Astrocyte (in vitro differentiated cells and primary cell): ENCODE measurements around the gene UBE2E3. TPM values are rescaled to one million over a fixed set of nuclear protein-coding genes. Genes with fewer than 3 reads are reported as not detected.

Experiments used
- DNase-seq: peaks from one replicate; pipeline ENCODE4 v3.0.0-alpha.2; 2010; ENCODE audit warnings: low read depth
- FAIRE-seq: peaks from 2 replicates; lab custom pipeline; 2011; peaks lifted over from hg19 to GRCh38; lab: Jason Lieb, UNC
- H2AFZ ChIP-seq: 2 replicates; pipeline ENCODE4 v1.6.0; 2012; ENCODE audit warnings: low read depth, low read length, inconsistent platforms
- H3K27ac ChIP-seq: 2 replicates; pipeline ENCODE4 v1.5.1; 2011; ENCODE audit warnings: low read depth, low read length, inconsistent platforms
- H3K27me3 ChIP-seq: 2 replicates; pipeline ENCODE4 v1.6.0; 2011; ENCODE audit warnings: low read length, inconsistent platforms; ENCODE audit not compliant: insufficient read depth
- H3K36me3 ChIP-seq: 2 replicates; pipeline ENCODE4 v1.5.1; 2011; ENCODE audit warnings: low read length, inconsistent platforms; ENCODE audit not compliant: insufficient read depth
- H3K4me1 ChIP-seq: 2 replicates; pipeline ENCODE4 v1.5.1; 2011; ENCODE audit warnings: low read length, inconsistent platforms; ENCODE audit not compliant: insufficient read depth
- H3K4me2 ChIP-seq: 2 replicates; pipeline ENCODE4 v1.6.0; 2012; ENCODE audit warnings: low read length, inconsistent platforms
- H3K4me3 ChIP-seq: 2 replicates; pipeline ENCODE4 v1.5.1; 2011; ENCODE audit warnings: low read depth, mild to moderate bottlenecking, low read length, inconsistent platforms; ENCODE audit not compliant: insufficient read depth
- H3K79me2 ChIP-seq: 2 replicates; pipeline ENCODE4 v1.6.0; 2012; ENCODE audit warnings: mild to moderate bottlenecking, low read length, inconsistent platforms; ENCODE audit not compliant: insufficient read depth
- H3K9ac ChIP-seq: 2 replicates; pipeline ENCODE4 v1.6.0; 2012; ENCODE audit warnings: mild to moderate bottlenecking, low read length, inconsistent platforms
- H3K9me3 ChIP-seq: 2 replicates; pipeline ENCODE4 v1.5.1; 2012; ENCODE audit warnings: low read depth, mild to moderate bottlenecking, low read length, inconsistent platforms; ENCODE audit not compliant: insufficient read depth
- H4K20me1 ChIP-seq: 2 replicates; pipeline ENCODE4 v1.6.0; 2012; ENCODE audit warnings: low read length, inconsistent platforms; ENCODE audit not compliant: insufficient read depth
- H3K27ac Mint-ChIP-seq: one replicate; pipeline ENCODE4 v1.8.0; 2021; ENCODE audit warnings: mild to moderate bottlenecking, mixed read lengths; ENCODE audit not compliant: unreplicated experiment
- H3K27me3 Mint-ChIP-seq: one replicate; pipeline ENCODE4 v1.8.0; 2021; ENCODE audit warnings: low read depth, mixed read lengths; ENCODE audit not compliant: unreplicated experiment
- H3K36me3 Mint-ChIP-seq: one replicate; pipeline ENCODE4 v1.8.0; 2021; ENCODE audit warnings: low read depth, mixed read lengths; ENCODE audit not compliant: unreplicated experiment
- H3K4me1 Mint-ChIP-seq: one replicate; pipeline ENCODE4 v1.8.0; 2021; ENCODE audit warnings: low read depth, mixed read lengths; ENCODE audit not compliant: unreplicated experiment
- H3K4me3 Mint-ChIP-seq: one replicate; pipeline ENCODE4 v1.8.0; 2021; ENCODE audit warnings: mild to moderate bottlenecking, moderate library complexity, mixed read lengths; ENCODE audit not compliant: unreplicated experiment
- H3K9me3 Mint-ChIP-seq: one replicate; pipeline ENCODE4 v1.8.0; 2021; ENCODE audit warnings: mild to moderate bottlenecking, mixed read lengths; ENCODE audit not compliant: unreplicated experiment
- CTCF ChIP-seq: IDR thresholded peaks from 2 replicates; pipeline ENCODE4 v1.5.1; 2011; ENCODE audit warnings: low read depth, mild to moderate bottlenecking, inconsistent platforms, low read length, moderate library complexity; ENCODE audit not compliant: insufficient read depth
- EZH2 ChIP-seq: IDR thresholded peaks from 2 replicates; pipeline ENCODE4 v1.6.1; 2012; ENCODE audit warnings: mild to moderate bottlenecking, low read length, inconsistent platforms; ENCODE audit not compliant: insufficient read depth
- total RNA-seq: library from RNA; stranded (reverse); gene quantifications from 2 replicates; pipeline ENCODE4 v1.2.1, GENCODE V29; 2021

The UBE2E3 gene
- total RNA-seq, 1 donor from 2014 or later: 140 TPM

- peaks cover 100% of the 10 kb centered on the region for H3K79me2 ChIP-seq
- no peak overlapping the region for H3K4me3 ChIP-seq
- FAIRE-seq: no peak
Observed at GRCh38 chr2:180991361-180991760, 11.0 kb downstream of the UBE2E3 start.

GRCh38 chr2:180991820-180992219 is 11.4 kb downstream of the UBE2E3 start:
- H3K36me3 Mint-ChIP-seq: no peaks in the 10 kb centered on the region
- H3K27me3 ChIP-seq: no peaks in the 10 kb centered on the region
- H3K27me3 Mint-ChIP-seq: no peaks in the 10 kb centered on the region
- TF ChIP-seq EZH2 (no peak), CTCF (no peak)
- H3K4me3 ChIP-seq: no peak overlapping the region
- no peak overlapping the region for H2AFZ ChIP-seq
- H3K4me2 ChIP-seq: no peak overlapping the region
- H3K79me2 ChIP-seq: peaks cover 100% of the 10 kb centered on the region
- FAIRE-seq (peak; percentile 66), DNase-seq (no peak)
- H3K4me3 Mint-ChIP-seq: no peak overlapping the region
- H3K9me3 Mint-ChIP-seq: no peaks in the 10 kb centered on the region
- no peak overlapping the region for H3K27ac ChIP-seq
- no peaks in the 10 kb centered on the region for H3K4me1 ChIP-seq
- H3K9ac ChIP-seq: no peak overlapping the region
- H3K36me3 ChIP-seq: peaks cover 13% of the 10 kb centered on the region
- peaks cover 78% of the 10 kb centered on the region for H4K20me1 ChIP-seq
- H3K4me1 Mint-ChIP-seq: no peaks in the 10 kb centered on the region
- H3K27ac Mint-ChIP-seq: no peak overlapping the region
- no peaks in the 10 kb centered on the region for H3K9me3 ChIP-seq

More at GRCh38 chr2:180991361-180991760, 11.0 kb downstream of the UBE2E3 start:
- Histone ChIP-seq H3K9me3 (no peaks in the 10 kb centered on the region), H3K27me3 (no peaks in the 10 kb centered on the region), H3K9ac (no peak overlapping the region), H3K4me1 (no peaks in the 10 kb centered on the region), H3K27ac (no peak overlapping the region), H3K4me2 (no peak overlapping the region), H2AFZ (no peak overlapping the region), H3K36me3 (peaks cover 13% of the 10 kb centered on the region), H4K20me1 (peaks cover 74% of the 10 kb centered on the region)
- H3K9me3 Mint-ChIP-seq: no peaks in the 10 kb centered on the region
- no peaks in the 10 kb centered on the region for H3K36me3 Mint-ChIP-seq
- no peaks in the 10 kb centered on the region for H3K27me3 Mint-ChIP-seq
- peaks cover under 1% of the 10 kb centered on the region for H3K4me1 Mint-ChIP-seq
- no peak overlapping the region for H3K27ac Mint-ChIP-seq
- no peak overlapping the region for H3K4me3 Mint-ChIP-seq
- TF ChIP-seq EZH2: no peak
- TF ChIP-seq CTCF: no peak
- DNase-seq: no peak

- no peaks in the 10 kb centered on the region for H3K4me1 ChIP-seq
- Mint-ChIP-seq H3K4me1 (no peaks in the 10 kb centered on the region), H3K27ac (no peak overlapping the region), H3K36me3 (no peaks in the 10 kb centered on the region), H3K4me3 (no peak overlapping the region), H3K9me3 (no peaks in the 10 kb centered on the region), H3K27me3 (no peaks in the 10 kb centered on the region)
- TF ChIP-seq CTCF: no peak
- no peak for TF ChIP-seq EZH2
- H2AFZ ChIP-seq: no peak overlapping the region
- H4K20me1 ChIP-seq: peaks cover 80% of the 10 kb centered on the region
- FAIRE-seq (no peak), DNase-seq (no peak)
- H3K27me3 ChIP-seq: no peaks in the 10 kb centered on the region
- H3K4me2 ChIP-seq: no peak overlapping the region
- H3K79me2 ChIP-seq: peaks cover 100% of the 10 kb centered on the region
- peaks cover 13% of the 10 kb centered on the region for H3K36me3 ChIP-seq
- H3K4me3 ChIP-seq: no peak overlapping the region
- no peaks in the 10 kb centered on the region for H3K9me3 ChIP-seq
- H3K9ac ChIP-seq: no peak overlapping the region
- H3K27ac ChIP-seq: no peak overlapping the region
Observed at GRCh38 chr2:180992994-180993393, 12.6 kb downstream of the UBE2E3 start.
